Anterior cingulate cortex (tissue), 58 donors: ENCODE results near the gene ST3GAL5.
"Not testable (repeated sequence)": the region's sequence is repeated elsewhere in the genome, so short reads cannot be mapped to it uniquely, and the experiment has no call there.

Experiments used
- DNase-seq, 58 donors: peaks; one replicate each; lab custom pipeline; 2025; lab: John Stamatoyannopoulos, UW

ST3GAL5 gene

DNA sequence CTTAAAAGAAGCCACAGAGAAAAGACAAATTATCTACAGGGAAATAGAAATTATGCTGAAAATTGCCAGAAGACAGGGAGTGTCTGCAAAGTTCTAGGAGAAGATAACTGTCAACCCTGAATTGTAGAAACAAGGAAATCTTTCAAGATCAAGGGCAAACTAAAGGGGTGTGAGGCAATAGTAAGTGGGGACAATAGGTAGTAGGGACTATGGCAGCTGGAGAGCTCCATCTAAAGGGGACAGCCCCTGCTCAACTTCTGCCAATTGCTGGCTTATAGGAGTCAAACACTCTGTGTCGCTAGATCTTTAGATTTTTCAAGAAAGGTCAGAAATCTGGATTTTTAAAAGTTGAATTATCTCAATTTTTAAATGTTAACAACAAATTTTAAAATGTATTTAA lies 10.1 kb upstream of the ST3GAL5 start:
- DNase-seq, result no peak

DNA sequence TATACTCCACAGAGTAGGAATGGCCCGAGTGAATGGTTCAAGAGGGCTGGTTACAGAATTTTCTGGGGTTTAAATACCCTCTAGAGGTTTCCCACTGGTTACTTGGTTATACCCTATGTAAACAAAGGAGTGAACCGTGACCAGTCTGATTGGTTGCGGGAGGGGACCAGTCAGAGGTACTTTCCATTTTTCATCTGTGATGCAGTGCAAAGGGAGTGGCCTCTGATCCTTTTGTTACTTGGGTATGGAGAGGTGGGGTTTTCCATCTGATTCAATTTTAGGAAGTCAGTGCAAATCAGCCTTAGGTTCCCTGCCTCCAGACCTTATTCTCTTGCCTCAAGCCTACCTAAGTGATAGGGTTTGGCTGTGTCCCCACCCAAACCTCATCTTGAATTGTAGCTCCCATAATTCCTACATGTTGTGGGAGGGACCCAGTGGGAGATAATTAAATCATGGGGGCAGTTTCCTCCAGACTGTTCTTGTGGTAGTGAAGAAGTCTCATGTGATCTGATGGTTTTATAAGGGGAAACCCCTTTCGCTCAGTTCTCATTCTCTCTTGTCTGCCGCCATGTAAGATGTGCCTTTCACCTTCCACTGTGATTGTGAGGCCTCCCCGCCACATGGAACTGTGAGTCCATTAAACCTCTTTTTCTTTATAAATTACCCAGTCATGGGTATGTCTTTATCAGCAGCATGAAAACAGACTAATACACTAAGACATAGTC lies 5.9 kb upstream of the ST3GAL5 start:
- DNase-seq, result not testable (repeated sequence)

DNA sequence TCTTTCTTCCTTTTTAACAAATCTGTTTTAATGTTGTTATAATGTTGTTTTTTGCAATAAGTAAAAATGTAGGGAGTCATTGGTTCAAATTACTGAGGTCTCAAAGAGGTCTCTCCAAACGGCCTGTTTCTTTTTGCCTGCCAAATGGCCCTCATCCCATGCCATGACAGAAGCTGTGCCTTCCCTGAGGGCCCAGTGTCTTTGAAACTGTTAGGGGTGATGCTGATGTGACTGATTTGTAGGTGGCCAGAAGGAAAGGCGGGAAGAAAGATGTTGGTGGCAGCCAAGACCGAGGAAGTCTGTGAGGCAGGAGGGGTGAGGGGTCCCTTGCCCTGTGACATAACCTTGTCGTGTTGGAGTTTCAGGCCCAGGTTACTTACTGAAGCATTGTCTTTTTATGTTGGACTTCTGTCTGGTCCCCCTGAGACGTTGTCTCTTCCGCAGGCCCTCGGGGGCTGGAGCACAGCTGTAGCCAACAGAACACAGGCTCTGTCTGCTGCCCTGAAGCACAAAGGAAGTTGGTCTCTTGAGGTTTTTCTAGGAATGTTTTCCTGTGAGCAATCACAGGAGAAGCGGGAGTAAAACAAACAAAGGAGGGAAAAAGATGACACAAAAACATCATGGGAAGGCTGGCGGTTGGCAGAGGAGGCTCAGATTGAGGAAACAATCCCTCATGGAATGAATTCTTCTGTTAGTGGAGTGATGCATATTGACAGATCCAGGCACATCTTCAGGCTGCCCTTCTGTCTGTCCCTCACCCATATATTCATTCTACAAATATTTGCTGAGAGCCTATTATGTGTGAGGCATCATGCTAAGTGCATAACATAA lies 4.9 kb upstream of the ST3GAL5 start:
- DNase-seq, result peak in 2 of 58 donors; percentile 51 to 54

DNA sequence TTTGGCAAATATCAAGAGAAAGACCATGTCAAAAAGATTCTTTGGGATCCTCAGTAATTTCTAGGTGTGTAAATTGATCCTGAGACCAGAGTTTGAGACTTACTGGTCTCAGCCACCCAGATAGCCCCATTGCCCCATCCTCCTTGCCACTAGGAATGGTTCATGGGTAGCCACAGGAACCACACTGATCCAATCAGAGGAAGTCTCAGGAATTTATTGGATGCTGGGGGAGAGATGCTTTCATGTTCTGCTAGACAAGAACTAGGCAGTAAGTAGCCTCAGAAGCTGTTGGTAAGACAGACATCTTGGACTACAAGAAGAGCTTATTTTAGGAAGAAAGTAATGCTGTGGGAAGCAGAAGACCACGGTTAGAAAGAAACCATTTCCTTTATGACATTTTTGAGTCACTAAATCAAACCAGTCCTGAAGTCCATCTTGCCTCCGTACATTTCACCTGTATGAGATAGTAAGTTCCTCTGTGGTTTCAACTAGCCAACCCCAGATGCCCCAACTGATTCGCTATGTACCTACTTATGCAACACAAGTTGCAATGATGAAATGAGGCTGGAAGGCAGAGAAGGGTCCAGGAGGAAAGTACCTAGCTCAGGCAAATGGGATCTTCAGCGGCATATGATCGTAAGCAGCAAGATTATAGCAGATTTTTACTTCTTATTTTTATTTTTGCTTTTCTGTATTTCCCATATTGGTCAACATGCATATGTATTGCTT lies 3.6 kb upstream of the ST3GAL5 start:
- DNase-seq, result peak in 1 of 58 donors; percentile 12

DNA sequence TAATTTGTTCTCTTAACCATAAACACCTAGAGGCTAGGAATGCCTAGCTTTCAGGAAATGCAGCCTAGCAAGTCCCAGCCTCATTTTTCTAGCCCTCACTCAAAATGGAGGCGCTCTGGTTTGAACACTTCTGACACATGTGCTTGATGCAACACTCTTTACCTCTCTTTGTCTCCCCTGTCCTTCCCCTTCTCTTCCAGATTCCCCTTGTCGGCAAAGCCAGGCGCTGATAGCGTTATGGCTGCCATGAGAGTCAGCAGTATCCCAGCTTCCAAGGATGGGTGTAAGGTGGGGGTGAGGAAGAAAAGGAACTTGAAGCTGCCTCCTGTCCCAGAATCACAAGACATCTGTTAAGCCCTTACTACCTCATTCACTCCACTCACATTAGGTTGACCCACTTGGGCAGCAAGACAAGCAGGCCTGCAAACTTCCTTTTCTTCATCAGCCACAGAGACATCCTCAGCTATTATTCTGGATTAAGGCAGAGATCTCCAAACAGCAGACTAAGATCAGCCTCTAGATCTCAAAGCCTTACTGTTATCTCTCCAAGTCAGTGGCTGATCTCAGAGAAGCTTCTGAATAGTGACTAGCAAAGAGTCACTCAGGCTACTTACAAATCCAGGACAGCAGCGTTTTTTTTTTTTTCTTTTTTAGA lies 1.9 kb upstream of the ST3GAL5 start:
- DNase-seq, result peak in 11 of 58 donors; percentile 19 to 47 (median 31)

DNA sequence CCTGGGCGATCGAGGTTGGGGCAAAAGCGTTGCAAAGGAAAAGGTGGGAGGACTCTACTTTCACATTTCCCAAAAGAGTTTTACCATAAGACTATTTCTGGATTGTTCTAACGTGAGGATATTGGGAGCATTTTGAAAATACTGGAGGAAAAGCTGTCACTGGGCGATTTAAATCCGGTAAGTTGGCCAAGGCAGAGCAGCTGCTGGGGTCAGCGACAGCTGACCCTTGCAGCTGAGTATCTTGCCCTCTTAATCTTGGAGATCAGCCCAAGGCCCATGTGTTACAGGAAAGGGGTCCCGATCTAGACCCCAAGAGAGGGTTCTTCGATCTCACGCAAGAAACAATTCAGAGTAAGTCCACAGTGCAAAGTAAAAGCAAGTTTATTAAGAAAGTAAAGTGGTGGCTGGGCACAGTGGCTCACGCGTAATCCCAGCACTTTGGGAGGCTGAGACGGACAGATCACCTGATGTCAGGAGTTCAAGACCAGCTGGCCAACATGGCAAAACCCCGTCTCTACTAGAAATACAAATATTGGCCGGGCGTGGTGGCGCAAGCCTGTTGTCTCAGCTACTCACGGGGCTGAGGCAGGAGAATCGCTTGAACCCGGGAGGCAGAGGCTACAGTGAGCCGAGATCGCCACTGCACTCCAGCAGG lies 964 bp upstream of the ST3GAL5 start:
- peak in 26 of 58 donors; percentile 14 to 62 (median 38) for DNase-seq

DNA sequence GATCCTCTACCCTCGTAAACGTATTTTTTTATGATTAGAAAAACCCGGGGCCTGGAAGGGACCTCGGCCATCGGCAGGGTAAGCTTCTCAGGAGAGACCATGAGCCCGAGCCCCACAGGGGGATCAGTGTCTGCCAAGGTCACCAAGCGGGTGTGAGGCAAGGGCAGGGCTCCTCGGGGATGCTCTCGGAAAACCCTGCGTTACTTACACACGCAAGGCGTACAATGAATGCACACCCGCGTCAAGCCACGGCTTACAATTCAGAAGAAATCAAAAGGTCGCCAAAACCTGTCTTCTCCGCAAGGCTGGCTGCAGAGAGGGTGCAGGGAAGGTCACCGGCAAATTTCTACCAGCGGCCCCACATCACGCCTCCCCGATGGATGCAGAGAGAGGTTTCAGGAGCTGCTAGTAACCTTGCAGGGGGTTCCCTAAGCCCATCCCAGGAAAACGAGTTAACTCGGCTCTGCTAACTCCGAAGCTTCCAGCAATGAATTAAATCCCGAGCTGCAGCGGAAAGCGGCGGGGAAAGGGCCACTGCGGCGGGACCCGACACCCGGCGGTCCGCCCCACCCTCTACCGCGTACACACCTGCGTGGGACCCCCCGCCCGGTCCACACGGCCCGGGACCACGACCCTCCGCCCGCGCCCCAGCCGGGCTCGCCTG lies 638 bp downstream of the ST3GAL5 start:
- DNase-seq, result peak in 35 of 58 donors; percentile 17 to 77 (median 52)

DNA sequence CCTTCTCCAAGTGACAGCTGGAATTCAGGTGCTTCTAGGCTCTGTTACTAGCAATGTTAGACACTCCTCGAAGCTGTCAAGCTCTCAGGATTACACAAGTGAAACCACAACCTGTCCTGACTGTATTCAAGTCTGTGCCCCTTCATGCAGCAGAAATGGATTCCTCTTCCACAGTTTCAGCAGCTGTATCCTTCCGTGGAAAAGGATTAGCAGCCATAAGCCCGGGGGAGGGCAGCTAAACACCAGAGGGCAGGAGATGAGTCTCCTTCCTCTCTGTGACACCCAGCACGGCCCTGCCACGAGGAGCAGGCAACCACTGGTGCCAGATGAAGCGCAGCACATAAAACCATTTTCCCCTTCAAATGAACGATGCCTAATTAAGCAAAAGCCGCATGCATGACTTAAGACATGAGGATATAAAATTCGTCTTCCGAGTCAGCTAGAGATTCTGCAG lies 1.2 kb downstream of the ST3GAL5 start:
- DNase-seq, result peak in 56 of 58 donors; percentile 12 to 78 (median 64)

DNA sequence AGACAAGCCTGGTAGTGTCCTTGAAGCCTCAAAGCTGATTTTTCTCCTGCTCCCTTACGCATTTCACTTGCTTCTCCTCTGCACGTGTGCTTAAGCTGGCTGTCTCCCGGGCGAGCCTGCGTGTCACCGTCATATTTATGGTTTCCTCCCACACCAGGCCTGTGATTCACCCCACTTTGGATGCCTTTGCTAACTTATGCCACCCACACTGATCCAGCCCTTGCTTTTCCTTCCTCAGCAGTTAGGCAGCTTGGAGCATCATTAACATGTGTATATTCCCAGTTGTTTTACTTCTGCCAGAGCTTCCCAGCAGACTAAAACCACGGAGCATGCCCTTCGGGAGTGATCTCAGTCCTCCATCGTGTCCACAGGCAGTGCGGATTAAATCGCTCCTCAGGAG lies 2.2 kb downstream of the ST3GAL5 start:
- peak in 48 of 58 donors; percentile 16 to 86 (median 52) for DNase-seq

DNA sequence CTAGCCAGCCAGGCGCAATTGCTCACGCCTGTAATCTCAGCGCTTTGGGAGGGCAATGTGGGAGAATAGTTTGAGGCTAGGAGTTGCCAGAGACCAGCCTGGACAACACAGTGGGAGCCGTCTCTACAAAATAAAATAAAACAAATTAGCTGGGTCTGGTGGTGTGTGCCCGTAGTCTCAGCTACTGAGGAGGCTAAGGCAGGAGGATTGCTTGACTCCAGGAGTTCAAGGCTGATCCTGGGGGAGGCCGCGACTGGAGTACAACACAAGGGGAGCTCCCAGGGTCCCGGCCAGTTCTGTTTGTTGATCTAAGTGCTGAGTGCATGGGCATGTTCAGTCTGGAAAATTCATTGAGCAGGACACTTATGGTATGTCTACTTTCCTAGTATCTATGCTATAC lies 2.6 kb downstream of the ST3GAL5 start:
- no peak for DNase-seq

DNA sequence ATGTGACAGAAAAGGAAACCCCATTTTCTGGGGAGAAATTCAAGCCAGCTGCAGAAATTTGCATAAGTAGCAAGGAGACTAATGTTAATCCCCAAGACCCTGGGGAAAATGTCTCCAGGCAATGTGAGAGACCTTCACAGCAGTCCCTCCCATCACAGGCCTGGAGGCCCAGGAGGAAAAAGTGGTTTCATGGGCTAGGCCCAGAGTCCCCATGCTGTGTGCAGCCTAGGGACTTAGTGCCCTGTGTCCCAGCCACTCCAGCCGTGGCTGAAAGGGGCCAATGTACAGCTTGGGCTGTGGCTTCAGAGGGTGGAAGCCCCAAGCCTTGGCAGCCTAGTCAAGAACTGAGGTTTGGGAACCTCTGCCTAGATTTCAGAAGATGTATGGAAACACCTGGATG lies 7.0 kb downstream of the ST3GAL5 start:
- DNase-seq, result not testable (repeated sequence)

DNA sequence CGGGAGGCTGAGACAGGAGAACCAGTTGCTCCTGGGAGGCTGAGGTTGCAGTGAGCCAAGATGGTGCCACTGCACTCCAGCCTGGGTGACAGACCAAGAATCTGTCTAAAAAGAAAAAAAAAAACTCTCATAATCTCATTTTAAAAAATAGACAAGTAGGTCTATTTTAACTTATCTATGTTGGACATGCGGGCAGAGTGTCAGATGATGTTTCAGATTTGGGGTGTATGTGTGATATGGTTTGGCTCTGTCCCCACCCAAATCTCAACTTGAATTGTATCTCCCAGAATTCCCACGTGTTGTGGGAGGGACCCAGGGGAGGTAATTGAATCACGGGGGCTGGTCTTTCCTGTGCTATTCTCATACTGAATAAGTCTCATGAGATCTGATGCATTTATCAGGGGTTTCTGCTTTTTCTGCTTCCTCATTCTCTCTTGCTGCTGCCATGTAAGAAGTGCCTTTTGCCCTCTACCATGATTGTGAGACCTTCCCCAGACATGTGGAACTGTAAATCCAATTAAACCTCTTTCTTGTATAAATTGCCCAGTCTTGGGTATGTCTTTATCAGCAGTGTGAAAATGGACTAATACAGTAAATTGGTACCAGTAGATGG lies 8.0 kb downstream of the ST3GAL5 start:
- DNase-seq, result not testable (repeated sequence)

DNA sequence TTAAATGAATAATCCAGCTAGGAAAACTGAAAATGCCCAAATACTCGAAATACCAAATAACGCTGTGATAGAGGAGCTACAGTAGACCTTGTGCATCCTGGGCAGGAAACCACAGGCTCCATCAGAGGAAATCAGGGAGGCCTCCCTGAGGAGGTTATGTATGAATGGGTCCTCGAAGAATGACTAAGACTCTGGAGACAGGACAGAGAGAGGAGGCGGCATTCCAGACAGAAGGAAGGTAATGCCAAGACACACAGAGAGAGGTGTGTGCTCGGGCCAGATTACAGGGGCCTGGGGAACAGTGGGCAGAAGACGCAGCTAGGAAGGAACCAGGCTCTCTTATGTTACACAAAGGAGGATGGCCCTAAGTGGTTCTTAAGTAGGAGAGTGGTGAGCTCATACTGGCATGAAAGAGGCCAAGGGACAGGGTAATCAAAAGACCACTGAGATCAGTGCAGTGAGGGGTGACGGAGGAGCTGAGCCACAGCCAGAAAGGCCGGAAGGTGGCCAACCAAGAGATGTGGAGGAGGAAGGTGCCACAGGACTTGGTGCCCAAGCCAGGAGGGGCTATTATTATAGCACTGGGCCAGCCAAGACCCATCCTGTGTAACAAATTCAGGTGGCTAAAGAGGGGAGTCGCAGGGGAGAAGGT lies 9.9 kb downstream of the ST3GAL5 start:
- DNase-seq, result no peak

DNA sequence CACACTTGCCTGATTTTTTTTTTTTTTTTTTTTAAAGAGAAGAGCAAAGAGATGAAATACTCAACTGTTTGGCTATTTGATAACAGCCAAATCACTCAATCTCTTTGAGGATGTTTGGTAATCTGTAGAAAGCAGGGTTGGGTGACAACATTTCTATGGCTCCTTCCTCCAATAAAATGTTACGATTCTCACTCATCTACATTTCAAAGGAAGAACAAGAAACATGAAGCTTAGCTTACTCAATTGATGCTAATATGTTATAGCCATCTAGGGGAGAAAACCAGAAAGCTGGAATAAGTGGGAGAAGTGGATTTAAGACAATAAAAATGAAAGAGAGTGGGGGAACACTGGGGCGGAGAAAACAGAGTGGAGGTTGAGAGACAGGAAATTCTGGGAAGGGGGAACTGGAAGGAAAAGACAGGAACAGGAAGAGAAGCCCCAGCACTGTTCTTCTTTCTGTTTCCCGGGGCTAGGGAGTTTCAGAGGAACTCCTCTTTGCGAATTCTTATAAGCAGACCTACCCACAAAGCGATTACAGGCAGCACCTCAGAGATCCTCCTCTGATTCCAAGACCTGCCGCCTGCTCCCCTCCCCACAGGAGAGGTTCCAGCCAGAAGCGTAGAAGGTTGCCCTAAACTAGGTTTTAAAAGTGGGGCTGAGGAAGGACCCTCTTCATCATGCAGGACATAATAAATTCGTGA lies 13.3 kb downstream of the ST3GAL5 start:
- DNase-seq, result no peak

DNA sequence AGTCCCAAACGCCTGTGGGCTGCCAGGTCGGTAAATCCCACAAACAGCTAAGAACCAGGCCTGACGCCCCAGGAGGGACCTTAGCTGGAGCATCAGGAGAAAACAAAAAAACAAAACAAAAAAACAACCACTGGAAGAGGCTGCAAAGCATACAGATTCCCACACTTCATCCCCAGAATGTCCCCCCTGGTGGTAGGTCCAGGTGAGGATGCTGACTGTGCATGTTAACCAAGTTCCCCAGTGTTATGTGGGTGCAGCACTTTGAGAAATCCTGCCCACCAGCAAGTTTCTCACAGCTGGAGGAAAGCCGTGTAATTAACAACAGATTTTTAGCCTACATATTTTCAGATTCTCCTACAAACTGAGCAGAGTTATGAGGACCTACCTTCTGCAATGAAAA lies 15.1 kb downstream of the ST3GAL5 start:
- no peak for DNase-seq

DNA sequence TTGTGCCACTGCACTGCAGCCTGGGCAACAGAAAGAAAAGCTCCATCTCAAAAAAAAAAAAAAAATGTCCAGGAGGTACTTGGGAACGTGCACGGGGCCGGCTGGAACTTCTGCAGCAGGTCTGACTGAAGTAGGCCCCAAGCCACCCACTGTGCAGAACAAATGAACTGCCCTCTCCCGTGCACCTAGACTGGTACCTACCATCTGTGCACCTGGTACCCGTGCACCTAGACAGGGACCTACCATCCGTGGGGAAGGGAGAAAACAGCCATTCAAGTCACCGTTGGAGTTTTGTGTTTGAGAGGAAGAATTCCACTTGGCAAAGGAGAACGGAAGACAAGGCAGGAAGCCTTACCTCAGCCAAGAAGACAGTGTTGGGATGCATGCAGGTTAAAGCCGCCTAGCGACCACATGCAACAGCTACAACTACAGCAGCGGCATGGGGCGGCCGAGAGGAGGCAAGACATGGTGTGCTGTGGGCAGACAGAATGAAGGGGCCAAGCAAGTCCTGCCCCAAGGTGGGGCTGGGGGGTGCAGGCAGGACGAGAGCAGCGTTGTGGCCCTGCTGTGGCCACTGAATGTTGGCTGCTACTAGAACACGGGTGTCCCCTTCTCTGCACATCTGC lies 16.1 kb downstream of the ST3GAL5 start:
- DNase-seq, result no peak

DNA sequence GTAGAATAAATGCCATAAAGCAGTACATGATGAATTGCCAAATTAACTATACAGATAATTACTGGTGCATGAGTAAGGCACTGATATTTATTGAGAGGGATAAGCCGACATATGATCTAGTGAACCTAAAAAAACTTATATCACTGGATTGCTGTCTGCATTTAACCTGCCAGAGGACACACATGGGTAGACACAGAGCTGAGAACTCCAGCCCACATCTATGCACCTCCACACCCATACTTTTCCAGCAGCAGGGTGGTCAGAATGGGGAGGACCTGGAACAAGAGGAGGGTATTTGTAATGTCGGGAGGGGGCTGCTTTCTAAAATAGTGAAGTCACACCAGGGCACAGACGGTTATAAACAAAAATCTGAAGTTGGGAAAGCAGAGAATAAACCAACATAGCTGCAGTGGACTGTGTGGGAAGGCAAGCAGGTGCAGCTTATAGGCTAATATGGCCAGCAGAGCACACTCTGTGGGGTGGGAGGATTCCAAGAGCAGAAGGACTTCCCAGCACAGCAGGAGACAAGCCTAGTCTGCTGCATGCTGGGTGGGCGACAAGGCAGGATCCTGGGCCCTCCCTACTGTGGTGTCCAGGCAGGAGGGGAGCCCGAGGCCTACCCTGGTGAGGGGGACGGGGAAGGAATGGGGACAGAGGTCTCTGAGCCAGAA lies 17.2 kb downstream of the ST3GAL5 start:
- no peak for DNase-seq
